ENCODE data around the gene GABRG2.

GRCh38 chr5:162132348-162132747, 64.8 kb downstream of the GABRG2 start:
- TF ChIP-seq RARB (CRISPR knock-in tag; IDR thresholded peaks at IDR 0.05) (no peak), ZC3H10 (CRISPR knock-in tag; IDR thresholded peaks at IDR 0.05) (no peak), CSDC2 (CRISPR knock-in tag; IDR thresholded peaks at IDR 0.05) (no peak), ZNF565 (CRISPR knock-in tag; conservative IDR thresholded peaks at IDR 0.05; ENCODE audit: low read depth) (no peak), PATZ1 (CRISPR knock-in tag; IDR thresholded peaks at IDR 0.05; ENCODE audit: borderline replicate concordance) (no peak), ZFP3 (CRISPR knock-in tag; IDR thresholded peaks at IDR 0.05) (no peak), SNAI2 (CRISPR knock-in tag; IDR thresholded peaks at IDR 0.05) (no peak), ARNTL (CRISPR knock-in tag; IDR thresholded peaks at IDR 0.05; ENCODE audit: borderline replicate concordance, low read depth) (no peak), ESRRG (CRISPR knock-in tag; IDR thresholded peaks at IDR 0.05) (no peak), ZFP30 (CRISPR knock-in tag; IDR thresholded peaks at IDR 0.05) (no peak), ZNF70 (CRISPR knock-in tag; IDR thresholded peaks at IDR 0.05) (no peak), PPARA (CRISPR knock-in tag; IDR thresholded peaks at IDR 0.05; ENCODE audit: borderline replicate concordance) (no peak)
